ENCODE data around the gene P4HB.

DNA sequence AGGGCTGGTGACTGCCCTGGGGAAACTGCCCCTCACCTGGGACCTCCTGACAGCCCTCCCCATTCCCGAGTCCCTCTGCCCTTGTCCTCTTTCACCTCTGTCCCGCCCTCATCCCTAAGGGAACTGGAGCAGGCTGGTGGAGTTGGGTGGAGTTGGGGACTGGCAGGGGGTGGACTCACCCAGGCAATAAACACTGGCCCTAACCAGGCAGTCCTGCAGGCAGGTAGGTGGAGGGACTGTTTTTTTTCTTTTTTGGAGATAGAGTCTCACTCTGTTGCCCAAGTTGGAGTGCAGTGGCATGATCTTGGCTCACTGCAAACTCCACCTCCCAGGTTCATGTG lies 44.7 kb downstream of the P4HB start:
- TF ChIP-seq, protein P1, sequence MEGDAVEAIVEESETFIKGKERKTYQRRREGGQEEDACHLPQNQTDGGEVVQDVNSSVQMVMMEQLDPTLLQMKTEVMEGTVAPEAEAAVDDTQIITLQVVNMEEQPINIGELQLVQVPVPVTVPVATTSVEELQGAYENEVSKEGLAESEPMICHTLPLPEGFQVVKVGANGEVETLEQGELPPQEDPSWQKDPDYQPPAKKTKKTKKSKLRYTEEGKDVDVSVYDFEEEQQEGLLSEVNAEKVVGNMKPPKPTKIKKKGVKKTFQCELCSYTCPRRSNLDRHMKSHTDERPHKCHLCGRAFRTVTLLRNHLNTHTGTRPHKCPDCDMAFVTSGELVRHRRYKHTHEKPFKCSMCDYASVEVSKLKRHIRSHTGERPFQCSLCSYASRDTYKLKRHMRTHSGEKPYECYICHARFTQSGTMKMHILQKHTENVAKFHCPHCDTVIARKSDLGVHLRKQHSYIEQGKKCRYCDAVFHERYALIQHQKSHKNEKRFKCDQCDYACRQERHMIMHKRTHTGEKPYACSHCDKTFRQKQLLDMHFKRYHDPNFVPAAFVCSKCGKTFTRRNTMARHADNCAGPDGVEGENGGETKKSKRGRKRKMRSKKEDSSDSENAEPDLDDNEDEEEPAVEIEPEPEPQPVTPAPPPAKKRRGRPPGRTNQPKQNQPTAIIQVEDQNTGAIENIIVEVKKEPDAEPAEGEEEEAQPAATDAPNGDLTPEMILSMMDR (IDR thresholded peaks at IDR 0.05): no peak
- TF ChIP-seq POLR2A (IDR thresholded peaks at IDR 0.05): no peak
